IMR-90 (cell line): ENCODE data around the gene PSPN. TPM values are rescaled to one million over a fixed set of nuclear protein-coding genes. Genes with fewer than 3 reads are reported as not detected.
"Not testable (repeated sequence)": the region's sequence is repeated elsewhere in the genome, so short reads cannot be mapped to it uniquely, and the experiment has no call there.

ENCODE experiments used
- ATAC-seq: fragments of 200-7000 bp; cut with Tn5 transposase; 2 replicates; pipeline ENCODE4 v1.9.1; 2020; ENCODE audit warnings: low read depth, mild to moderate bottlenecking, moderate library complexity
- BruUV-seq: library from RNA; stranded (reverse); fragments of 400-500 nt; replicated peaks from 2 replicates; lab custom pipeline; 2021; lab: Mats Ljungman, UMichigan
- CTCF ChIA-PET: fragments of 300-600 bp; formaldehyde crosslinking; extraction: SDS; loops from one replicate; lab custom pipeline; 2021; ENCODE audit warnings: antibody characterized with exemption; lab: Yijun Ruan, JAX
- POLR2A ChIA-PET: fragments of 300-600 bp; sonication (Branson Sonifier 250); formaldehyde crosslinking; loops from one replicate; lab custom pipeline; 2022; ENCODE audit warnings: antibody characterized with exemption; ENCODE audit not compliant: unreplicated experiment; lab: Charles Lee
- DNase-seq: peaks from one replicate; pipeline ENCODE4 v3.0.0; 2013
- H2AFZ ChIP-seq: replicated peaks from 2 replicates; pipeline ENCODE3; 2013; ENCODE audit warnings: low read length, mild to moderate bottlenecking; ENCODE audit not compliant: poor library complexity
- H2AK5ac ChIP-seq: 2 replicates; pipeline ENCODE4 v1.6.1; 2013; ENCODE audit warnings: low read depth, low read length, inconsistent platforms
- H2AK9ac ChIP-seq: replicated peaks from 2 replicates; pipeline ENCODE3; 2013; ENCODE audit warnings: mild to moderate bottlenecking, low read depth, low read length, moderate library complexity; ENCODE audit not compliant: poor library complexity
- H2BK120ac ChIP-seq: 2 replicates; pipeline ENCODE4 v1.6.1; 2013; ENCODE audit warnings: low read depth, low read length, inconsistent platforms
- H2BK15ac ChIP-seq: 3 replicates; pipeline ENCODE4 v1.6.1; 2013; ENCODE audit warnings: low read depth, low read length, inconsistent platforms
- H2BK20ac ChIP-seq: 2 replicates; pipeline ENCODE4 v1.6.1; 2013; ENCODE audit warnings: low read depth, mild to moderate bottlenecking, inconsistent platforms, low read length, moderate library complexity
- H2BK5ac ChIP-seq: 2 replicates; pipeline ENCODE4 v1.6.1; 2013; ENCODE audit warnings: mild to moderate bottlenecking, low read depth, low read length, inconsistent platforms; ENCODE audit not compliant: poor library complexity, severe bottlenecking
- H3K14ac ChIP-seq: replicated peaks from 2 replicates; pipeline ENCODE4 v1.6.1; 2013; ENCODE audit warnings: low read depth, low read length, inconsistent platforms
- H3K18ac ChIP-seq: 2 replicates; pipeline ENCODE4 v1.6.1; 2013; ENCODE audit warnings: low read depth, low read length, control low read depth
- H3K23ac ChIP-seq: 2 replicates; pipeline ENCODE4 v1.6.1; 2013; ENCODE audit warnings: low read depth, low read length, inconsistent platforms
- H3K27ac ChIP-seq: 2 replicates; pipeline ENCODE4 v1.5.1; 2013; ENCODE audit warnings: mild to moderate bottlenecking, control low read depth, low read length; ENCODE audit not compliant: insufficient read depth
- H3K27me3 ChIP-seq: 2 replicates; pipeline ENCODE4 v1.6.1; 2013; ENCODE audit warnings: low read length; ENCODE audit not compliant: control insufficient read depth, insufficient read depth
- H3K36me3 ChIP-seq: 2 replicates; pipeline ENCODE4 v1.6.1; 2013; ENCODE audit warnings: low read length, mixed read lengths; ENCODE audit not compliant: control insufficient read depth, insufficient read depth
- H3K4ac ChIP-seq: 2 replicates; pipeline ENCODE4 v1.6.1; 2013; ENCODE audit warnings: low read depth, low read length, inconsistent platforms
- H3K4me1 ChIP-seq: 2 replicates; pipeline ENCODE4 v1.6.1; 2013; ENCODE audit warnings: low read length, mixed read lengths; ENCODE audit not compliant: control insufficient read depth, insufficient read depth
- H3K4me2 ChIP-seq: 2 replicates; pipeline ENCODE4 v1.6.1; 2013; ENCODE audit warnings: low read depth, mild to moderate bottlenecking, control low read depth, low read length, moderate library complexity
- H3K4me3 ChIP-seq: 2 replicates; pipeline ENCODE4 v1.5.1; 2013; ENCODE audit warnings: low read depth, mild to moderate bottlenecking, control low read depth, low read length, moderate library complexity; ENCODE audit not compliant: insufficient read depth
- H3K56ac ChIP-seq: 2 replicates; pipeline ENCODE4 v1.6.1; 2013; ENCODE audit warnings: low read length, inconsistent platforms; ENCODE audit not compliant: insufficient read depth; ENCODE audit errors: extremely low read depth
- H3K79me1 ChIP-seq, 2 experiments: 2 replicates each; pipeline ENCODE4 v1.6.1; 2013; ENCODE audit warnings: low read length in 2 of 2, inconsistent platforms in 1 of 2, low read depth in 1 of 2
- H3K9ac ChIP-seq: 2 replicates; pipeline ENCODE4 v1.6.1; 2013; ENCODE audit warnings: low read depth, low read length, control low read depth
- H3K9me1 ChIP-seq: 2 replicates; pipeline ENCODE4 v1.6.1; 2013; ENCODE audit warnings: low read length, inconsistent platforms; ENCODE audit not compliant: insufficient read depth
- H3K9me3 ChIP-seq: 2 replicates; pipeline ENCODE4 v1.6.1; 2013; ENCODE audit warnings: low read length; ENCODE audit not compliant: control insufficient read depth, insufficient read depth
- H4K20me1 ChIP-seq: 2 replicates; pipeline ENCODE4 v1.6.1; 2013; ENCODE audit warnings: low read length, inconsistent platforms; ENCODE audit not compliant: insufficient read depth
- H4K5ac ChIP-seq: 2 replicates; pipeline ENCODE4 v1.6.1; 2013; ENCODE audit warnings: mild to moderate bottlenecking, low read depth, low read length, control low read depth
- H4K8ac ChIP-seq, 2 experiments: 2 replicates each; pipeline ENCODE4 v1.6.1; 2013; ENCODE audit warnings: low read depth in 2 of 2, low read length in 2 of 2, control low read depth in 1 of 2, inconsistent platforms in 1 of 2
- H4K91ac ChIP-seq: 2 replicates; pipeline ENCODE4 v1.6.1; 2013; ENCODE audit warnings: low read depth, low read length, inconsistent platforms; ENCODE audit not compliant: insufficient read depth
- WGBS, 2 experiments: methylation state at CpG; one replicate each; pipeline versions ENCODE4 v1.1.5 to v1.1.7; 2013; ENCODE audit warnings: missing lambda C conversion rate in 2 of 2; ENCODE audit not compliant: insufficient read length in 1 of 2; ENCODE audit errors: extremely low coverage in 2 of 2; 5-methylcytosine and 5-hydroxymethylcytosine counted together
- dilution Hi-C: fragments of 300-500 bp; cut with HindIII; formaldehyde crosslinking; loops from one replicate; pipeline ENCODE4 v1.14.3; 2018; ENCODE audit warnings: low sequenced_read_pairs; ENCODE audit not compliant: unreplicated experiment
- in situ Hi-C: fragments of 300-500 bp; cut with MboI; formaldehyde crosslinking; loops from 3 replicates; pipeline ENCODE4 v1.14.3; 2019; ENCODE audit warnings: low sequenced_read_pairs, inconsistent platforms, mixed read lengths
- intact Hi-C: fragments of 100-400 bp; cut with micrococcal nuclease; formaldehyde crosslinking; loops from 2 replicates; pipeline ENCODE4 v1.10.0; 2022
- polyA plus RNA-seq, 3 experiments: library from polyadenylated mRNA; depleted of rRNA; stranded (reverse); fragments of >200 nt; gene quantifications; 2 replicates each; pipeline ENCODE4 v1.2.3, GENCODE V29; 2012; ENCODE audit warnings: low replicate concordance in 1 of 3
- total RNA-seq: library from RNA; depleted of rRNA; stranded (reverse); fragments of >200 nt; gene quantifications from 2 replicates; pipeline ENCODE4 v1.2.3, GENCODE V29; 2012

PSPN gene
- total and polyA plus RNA-seq, 2 of the 4 experiments (the other 2 are of a cell fraction) = 0.34 to 0.54 TPM

GRCh38 chr19:6360857-6361216, 14.9 kb downstream of the PSPN start:
- Histone ChIP-seq H2BK120ac (peak overlapping the region; percentile 22; the same call in 1 of the 2 replicates), H4K8ac (peak overlapping the region in 1 of 2 experiments; percentile 78; a peak in 1 of 4 replicates), H3K4ac (peak overlapping the region; percentile 61; the same call in 1 of the 2 replicates), H3K36me3 (peaks cover 13% of the 10 kb centered on the region; the same call in 1 of the 2 replicates), H3K79me1 (peaks cover 13 to 30% of the 10 kb centered on the region in 2 experiments), H4K91ac (0 out of 2 replicates have a peak overlapping the region, but pooled peaks have one; percentile 28), H3K4me3 (peak overlapping the region; percentile 18; the same call in 1 of the 2 replicates)
- intact Hi-C loops, H2BK15ac ChIP-seq, H3K27me3 ChIP-seq, ATAC-seq, dilution Hi-C loops, H3K18ac ChIP-seq, CTCF ChIA-PET, H4K20me1 ChIP-seq, H3K14ac ChIP-seq, H2BK20ac ChIP-seq, H3K9me1 ChIP-seq, H2AK5ac ChIP-seq, H3K56ac ChIP-seq, H2AFZ ChIP-seq, in situ Hi-C loops, H2BK5ac ChIP-seq, H3K4me1 ChIP-seq, H3K27ac ChIP-seq, BruUV-seq, H3K4me2 ChIP-seq, DNase-seq, H2AK9ac ChIP-seq, H3K9me3 ChIP-seq, H3K23ac ChIP-seq, H3K9ac ChIP-seq, H4K5ac ChIP-seq: not testable (repeated sequence)
- WGBS, 2 experiments = 97% methylated on average over 7 of the region's 10 CpGs; no CpG with 5 or more reads in 1 of the 2 experiments
- POLR2A ChIA-PET = interaction anchor here (2.2 kb wide), 1 partner anchor 12 kb away, joined by 8 read pairs; the partner anchor contains the start of gene ALKBH7

- H3K27me3 ChIP-seq, H2AFZ ChIP-seq, H3K4me3 ChIP-seq, H2AK5ac ChIP-seq, H2BK5ac ChIP-seq, H3K9me3 ChIP-seq, ATAC-seq, H4K5ac ChIP-seq, H3K9ac ChIP-seq, H4K8ac ChIP-seq, H3K18ac ChIP-seq, CTCF ChIA-PET, H2BK15ac ChIP-seq, H2AK9ac ChIP-seq, H2BK20ac ChIP-seq, H2BK120ac ChIP-seq, H4K91ac ChIP-seq, H3K4me1 ChIP-seq, H3K14ac ChIP-seq, DNase-seq, in situ Hi-C loops, H4K20me1 ChIP-seq, H3K23ac ChIP-seq, dilution Hi-C loops, H3K9me1 ChIP-seq, H3K4ac ChIP-seq, BruUV-seq, H3K56ac ChIP-seq, H3K4me2 ChIP-seq, H3K27ac ChIP-seq, intact Hi-C loops: not testable (repeated sequence)
- 75% methylated on average over 2 of the region's 12 CpGs; no CpG with 5 or more reads in 1 of the 2 experiments for WGBS, 2 experiments
- Histone ChIP-seq H3K79me1 (peaks cover 13 to 28% of the 10 kb centered on the region in 2 experiments), H3K36me3 (peaks cover 11% of the 10 kb centered on the region; the same call in 1 of the 2 replicates)
- POLR2A ChIA-PET = interaction anchor here (0.6 kb wide), 1 partner anchor 161 kb away, joined by 4 read pairs; no protein-coding TSS in a partner anchor
Observed at GRCh38 chr19:6360445-6360844, 15.3 kb downstream of the PSPN start.
